ENCODE results near the gene MAGI2.
A peak's percentile ranks its signal among the peaks of the same experiment; 100 is the strongest.

MAGI2 gene

DNA sequence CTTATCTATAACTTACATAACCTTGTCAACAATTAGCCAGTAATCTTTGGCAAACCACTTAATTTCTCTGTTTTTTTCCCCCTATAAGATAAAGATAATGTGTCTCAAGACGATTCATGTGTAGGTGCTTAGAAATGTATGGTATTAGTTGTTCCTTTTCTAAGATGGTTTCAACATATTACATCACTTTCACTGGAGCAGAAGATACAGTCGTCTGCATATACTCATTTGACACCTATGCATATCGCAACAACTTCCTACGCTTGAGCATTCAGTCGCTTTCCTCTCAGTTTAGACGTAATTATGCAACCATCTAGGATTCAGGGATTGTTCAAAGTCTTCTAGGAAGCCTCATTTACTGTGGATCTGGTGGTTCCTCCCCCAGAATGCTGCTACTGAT, 1258.2 kb downstream of the MAGI2 start:
- no peak for DNase-seq

DNA sequence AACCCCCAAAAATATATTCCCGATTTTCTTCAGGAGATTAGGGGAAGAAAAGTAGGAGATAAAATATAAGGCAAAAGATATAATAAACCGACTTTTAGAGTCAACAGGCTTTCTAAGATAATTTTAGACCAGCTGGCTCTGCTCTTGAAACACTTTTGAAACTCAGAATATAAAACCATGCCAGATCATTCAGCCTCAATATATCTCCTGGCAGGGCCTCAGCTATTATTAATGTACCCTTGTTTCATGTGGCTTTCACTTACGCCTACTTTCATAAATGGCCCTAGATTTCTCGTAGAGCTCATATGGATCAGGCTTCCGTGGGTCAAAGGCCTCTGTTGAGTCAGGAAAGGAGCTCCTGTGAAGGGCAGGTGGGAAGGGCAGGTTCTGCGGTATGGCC, 1258.9 kb downstream of the MAGI2 start:
- no peak for DNase-seq

- DNase-seq = no peak
Observed at GRCh38 chr7:78191475-78192079, 1261.9 kb downstream of the MAGI2 start.

DNA sequence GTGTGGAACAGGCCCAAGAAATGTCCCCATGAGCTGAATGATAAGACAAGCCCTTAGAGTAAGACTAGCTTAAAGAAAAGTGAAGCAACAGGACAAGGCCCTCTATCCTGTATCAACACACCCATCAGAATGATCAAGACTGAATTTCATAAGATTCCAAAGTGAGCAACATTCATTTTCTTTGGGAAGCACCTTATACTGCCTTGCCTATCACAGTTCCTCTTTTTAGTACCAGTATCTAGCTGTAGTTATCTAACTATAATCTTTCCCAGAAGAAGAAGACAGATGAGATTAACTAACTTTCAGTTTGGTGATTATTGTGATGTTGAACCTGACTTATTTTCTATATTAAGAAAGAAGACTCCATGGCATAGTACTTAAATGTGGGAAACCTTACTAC, 1263.7 kb downstream of the MAGI2 start:
- no peak for DNase-seq

DNA sequence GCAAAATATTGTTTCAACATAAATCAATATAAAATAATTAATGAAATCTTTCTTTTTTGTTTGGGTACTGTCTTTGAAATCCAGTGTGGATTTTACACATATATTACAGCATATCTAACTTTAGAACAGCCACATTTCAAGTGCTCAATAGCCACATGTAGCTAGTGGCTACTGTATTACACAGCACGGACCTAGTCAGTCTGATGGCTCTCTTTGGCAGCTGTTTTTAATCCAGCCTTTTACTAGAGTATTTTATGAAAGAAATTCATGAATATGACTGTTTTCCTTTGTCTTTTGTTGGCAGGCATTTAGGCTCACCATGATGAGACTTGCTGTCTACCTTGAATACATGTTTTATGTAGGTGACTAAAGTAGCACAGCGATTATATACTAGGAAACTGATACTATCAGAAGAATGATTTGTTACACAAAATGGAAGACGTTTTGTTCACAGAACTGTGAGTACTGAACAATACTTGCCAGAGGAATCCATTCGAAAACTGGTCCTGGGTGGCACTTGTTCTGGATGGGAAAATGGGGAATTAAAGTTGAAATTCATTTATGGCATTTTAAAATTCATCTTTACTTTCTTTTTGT, 1268.2 kb downstream of the MAGI2 start:
- no peak for DNase-seq

- DNase-seq = no peak
Observed at GRCh38 chr7:78184299-78184698, 1269.2 kb downstream of the MAGI2 start.

GRCh38 chr7:78179827-78180477, 1273.5 kb downstream of the MAGI2 start:
- DNase-seq = no peak

GRCh38 chr7:78179211-78179610, 1274.3 kb downstream of the MAGI2 start:
- peak; percentile 13 for DNase-seq

DNA sequence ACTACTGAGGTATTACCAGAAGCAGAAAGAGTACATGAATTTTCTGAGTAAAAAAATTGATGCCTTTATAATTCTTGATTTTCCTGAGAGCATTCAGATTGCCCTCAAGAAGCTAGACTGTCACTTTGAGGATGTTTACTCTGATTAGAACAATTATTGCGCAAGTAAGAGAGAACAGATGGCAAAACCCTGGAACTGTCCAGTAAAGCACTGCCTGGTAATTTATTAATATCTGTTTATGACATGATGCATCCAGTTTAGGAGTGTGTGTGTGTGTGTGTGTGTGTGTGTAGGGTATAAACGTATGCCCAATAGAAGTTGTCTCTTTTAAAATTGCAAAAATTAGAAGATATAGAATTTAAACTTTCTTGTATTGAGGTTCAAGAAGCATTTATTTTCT, 1275.1 kb downstream of the MAGI2 start:
- DNase-seq = peak; percentile 77

GRCh38 chr7:78176171-78176570, 1277.3 kb downstream of the MAGI2 start:
- DNase-seq = no peak

DNA sequence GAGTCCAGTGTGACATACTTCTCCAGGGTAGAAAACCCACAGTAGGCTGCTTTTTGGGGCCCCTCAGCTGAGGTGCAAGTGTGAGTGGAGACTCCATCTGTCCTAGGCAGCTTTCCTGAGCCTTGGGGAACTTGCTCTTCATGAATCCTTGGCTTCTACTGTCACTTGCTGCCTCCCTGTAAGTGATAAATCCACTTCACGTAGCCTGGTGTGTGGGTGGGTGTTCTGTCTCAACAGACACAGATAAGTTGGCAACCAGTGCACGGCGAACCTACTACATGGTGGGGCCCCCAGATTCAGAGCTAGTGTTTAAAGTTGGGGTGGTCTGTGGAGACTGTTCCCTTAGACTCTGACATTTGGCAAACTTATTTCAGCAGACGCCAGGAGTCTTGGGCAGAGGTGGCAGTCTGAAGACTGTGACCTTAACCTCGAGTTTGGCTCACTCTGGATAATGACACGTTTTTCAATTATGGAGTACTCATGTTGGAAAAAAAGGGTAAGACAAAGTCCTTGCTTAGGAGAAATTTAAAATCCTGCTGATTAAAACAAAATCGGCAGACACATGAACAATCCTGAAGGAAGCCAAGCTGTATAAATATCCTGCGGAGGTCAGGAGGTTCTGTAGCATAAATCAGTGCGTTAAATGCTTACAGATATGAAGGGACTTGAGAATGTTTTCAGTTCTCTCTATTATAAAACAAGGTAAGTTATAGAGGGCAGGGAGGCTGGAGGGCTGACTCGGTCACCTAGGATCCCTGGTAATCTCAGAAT, 1278.0 kb downstream of the MAGI2 start:
- DNase-seq = no peak

GRCh38 chr7:78173666-78174065, 1279.8 kb downstream of the MAGI2 start:
- DNase-seq = no peak

DNA sequence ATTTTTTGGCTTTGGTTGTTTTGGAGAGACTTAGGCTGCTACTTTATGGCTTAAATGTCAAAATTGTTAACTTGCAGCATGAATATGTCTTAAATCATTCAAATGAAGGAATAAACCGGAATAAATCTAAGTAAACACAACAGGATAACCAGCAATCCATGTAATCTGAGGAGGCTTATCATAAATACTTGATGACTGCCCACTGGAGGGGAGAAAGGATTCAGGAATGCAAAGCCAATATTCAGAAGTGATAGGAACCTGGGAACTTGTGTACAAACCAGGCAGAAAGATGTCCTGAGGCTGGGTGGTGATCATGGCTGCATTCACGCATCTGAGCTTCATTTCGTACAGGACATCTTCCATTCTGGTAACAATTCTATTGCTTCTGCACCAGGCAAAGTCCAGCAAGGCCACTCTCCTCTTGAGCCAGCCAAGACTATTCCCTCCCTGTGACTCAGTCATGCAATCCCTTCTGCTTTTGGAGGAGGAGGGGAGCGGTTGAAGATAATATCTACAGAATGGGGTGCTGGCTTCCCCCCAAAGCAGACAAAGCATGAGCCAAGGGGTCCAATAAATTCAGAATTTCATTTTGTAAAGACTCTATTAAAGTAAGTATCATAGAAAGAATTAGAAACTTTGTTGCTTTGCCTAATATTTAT, 1280.4 kb downstream of the MAGI2 start:
- DNase-seq = no peak

DNA sequence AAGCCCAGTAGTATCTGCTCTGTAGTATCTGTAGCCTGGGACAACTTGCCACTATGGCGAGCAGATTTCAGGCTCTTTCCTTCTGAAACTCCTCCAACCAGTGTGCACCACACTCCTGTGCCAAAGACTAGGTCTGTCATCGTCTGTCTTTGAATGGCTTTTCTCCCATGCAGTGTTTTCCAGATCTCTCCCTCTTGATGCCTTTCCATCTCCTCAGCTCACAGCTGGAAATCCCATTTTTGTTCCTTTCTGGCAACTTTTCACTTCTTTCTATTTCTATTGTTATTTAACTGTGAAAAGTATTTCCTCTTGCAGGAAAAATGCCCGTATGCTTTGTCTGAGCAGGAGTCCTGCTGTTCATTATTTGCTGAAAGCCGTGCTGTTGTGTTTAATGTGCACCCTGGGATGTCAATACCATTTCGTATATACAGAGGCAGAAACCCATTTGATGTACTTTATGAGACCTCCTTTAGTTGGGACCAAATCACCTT, 1281.2 kb downstream of the MAGI2 start:
- DNase-seq = no peak

GRCh38 chr7:78171398-78171797, 1282.1 kb downstream of the MAGI2 start:
- no peak for DNase-seq

DNA sequence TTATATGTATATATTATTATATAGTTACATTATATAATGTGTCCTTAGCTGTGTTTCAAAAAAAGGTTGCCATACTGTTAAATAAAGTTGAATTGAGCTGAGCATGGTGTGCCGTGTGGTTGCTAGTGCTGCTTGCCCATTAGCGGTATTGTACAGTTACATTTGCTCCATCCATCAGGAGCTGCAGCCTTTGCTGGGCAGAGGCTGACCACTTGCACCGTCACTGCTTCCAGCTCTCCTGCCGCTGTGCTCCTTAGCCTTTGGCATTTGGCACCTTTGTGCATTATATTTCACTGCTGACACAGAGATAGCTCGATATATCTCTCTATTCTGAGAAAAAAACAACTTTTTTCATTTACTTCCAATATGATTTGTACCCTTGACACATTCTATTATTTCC, 1282.7 kb downstream of the MAGI2 start:
- DNase-seq = no peak

DNA sequence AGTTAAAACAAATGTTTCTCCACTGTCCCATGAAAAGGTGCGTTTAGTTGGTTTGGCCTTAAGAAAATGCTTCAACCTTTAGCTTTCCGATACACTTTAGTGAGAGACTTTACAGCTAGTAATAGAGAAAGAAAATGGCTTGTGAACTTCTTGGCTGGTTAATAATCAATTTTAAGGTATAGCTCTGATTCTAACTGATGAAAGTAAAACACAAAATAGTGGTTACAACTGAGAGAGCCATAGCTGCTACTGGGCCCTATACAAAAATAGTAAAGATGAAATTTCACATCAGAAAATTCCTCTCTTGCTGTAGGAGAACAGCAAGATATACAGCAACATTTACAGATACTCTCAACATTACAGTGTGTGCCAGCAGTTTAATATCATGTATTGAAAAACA, 1283.5 kb downstream of the MAGI2 start:
- DNase-seq = no peak

- DNase-seq = no peak
Observed at GRCh38 chr7:78168865-78169264, 1284.6 kb downstream of the MAGI2 start.

DNA sequence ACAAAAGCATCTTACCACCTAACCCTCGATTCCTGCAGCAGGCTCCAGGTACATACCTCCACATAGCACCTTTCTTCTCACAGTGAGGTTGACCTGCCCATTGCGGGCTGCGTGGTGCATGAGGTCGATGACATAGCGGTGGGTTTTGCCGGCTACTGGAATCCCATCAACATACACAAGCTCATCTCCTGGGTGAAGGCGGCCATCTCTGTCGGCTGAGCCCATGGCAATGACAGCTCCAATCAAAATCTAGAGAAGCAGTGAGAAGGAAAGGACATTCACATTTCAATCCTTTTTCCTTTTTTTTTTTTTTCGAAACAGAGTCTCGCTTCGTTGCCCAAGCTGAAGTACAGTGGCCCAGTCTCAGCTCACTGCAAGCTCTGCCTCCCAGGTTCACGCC, 1285.6 kb downstream of the MAGI2 start:
- no peak for DNase-seq

DNA sequence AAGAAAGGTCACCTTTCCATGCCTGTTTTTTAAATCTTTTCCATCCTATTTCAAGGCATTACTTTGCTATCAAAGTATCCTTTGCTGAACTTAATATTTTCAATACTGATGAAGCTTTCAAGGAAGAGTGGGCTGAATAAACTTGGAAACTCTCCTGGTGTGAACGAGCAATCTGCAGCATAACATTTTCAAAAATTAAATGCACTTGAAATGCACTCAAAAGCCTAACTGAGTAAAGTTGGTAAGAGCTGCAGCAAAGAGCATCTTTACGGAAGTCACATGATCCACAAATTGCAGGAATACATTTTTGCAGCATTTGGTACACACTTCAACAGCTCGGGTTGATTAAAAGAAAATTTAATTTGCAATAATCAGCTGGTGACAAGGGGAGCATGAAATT, 1287.6 kb downstream of the MAGI2 start:
- no peak for DNase-seq

GRCh38 chr7:78165454-78165853, 1288.0 kb downstream of the MAGI2 start:
- no peak for DNase-seq

DNA sequence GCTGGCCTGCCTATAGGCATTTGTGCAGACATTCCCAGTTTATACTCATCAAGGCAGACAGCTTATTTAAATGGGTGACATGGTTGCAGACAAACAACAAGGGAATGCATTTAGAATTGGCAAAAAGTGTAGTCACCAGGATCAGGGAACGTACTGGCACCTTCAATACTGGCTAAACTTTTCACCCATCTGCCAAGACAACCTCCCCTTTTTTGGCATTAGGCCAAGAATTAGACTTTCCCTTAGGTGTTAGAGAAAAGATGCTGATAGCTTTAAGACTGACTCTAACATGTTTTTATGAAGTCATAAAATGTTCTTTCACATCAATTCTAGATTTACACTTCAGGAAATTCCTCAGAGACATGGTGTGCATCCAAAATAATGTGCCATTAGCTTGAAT, 1289.0 kb downstream of the MAGI2 start:
- peak; percentile 54 for DNase-seq

- no peak for DNase-seq
Observed at GRCh38 chr7:78161781-78162180, 1291.7 kb downstream of the MAGI2 start.

Data from NCI-H2171 treated with DMSO at 0.1 percent for 48 hours (cell line).